Inferior parietal cortex (tissue), 1 donor: ENCODE results near the gene RETN.
"Not testable (repeated sequence)": the region's sequence is repeated elsewhere in the genome, so short reads cannot be mapped to it uniquely, and the experiment has no call there.

Experiments used
- DNase-seq: peaks from one replicate; pipeline ENCODE4 v3.0.0-alpha.2; 2016; ENCODE audit errors: extremely low spot score

The RETN gene

GRCh38 chr19:7637374-7638256 lies 31.2 kb upstream of the RETN start:
- no peak for DNase-seq

DNA sequence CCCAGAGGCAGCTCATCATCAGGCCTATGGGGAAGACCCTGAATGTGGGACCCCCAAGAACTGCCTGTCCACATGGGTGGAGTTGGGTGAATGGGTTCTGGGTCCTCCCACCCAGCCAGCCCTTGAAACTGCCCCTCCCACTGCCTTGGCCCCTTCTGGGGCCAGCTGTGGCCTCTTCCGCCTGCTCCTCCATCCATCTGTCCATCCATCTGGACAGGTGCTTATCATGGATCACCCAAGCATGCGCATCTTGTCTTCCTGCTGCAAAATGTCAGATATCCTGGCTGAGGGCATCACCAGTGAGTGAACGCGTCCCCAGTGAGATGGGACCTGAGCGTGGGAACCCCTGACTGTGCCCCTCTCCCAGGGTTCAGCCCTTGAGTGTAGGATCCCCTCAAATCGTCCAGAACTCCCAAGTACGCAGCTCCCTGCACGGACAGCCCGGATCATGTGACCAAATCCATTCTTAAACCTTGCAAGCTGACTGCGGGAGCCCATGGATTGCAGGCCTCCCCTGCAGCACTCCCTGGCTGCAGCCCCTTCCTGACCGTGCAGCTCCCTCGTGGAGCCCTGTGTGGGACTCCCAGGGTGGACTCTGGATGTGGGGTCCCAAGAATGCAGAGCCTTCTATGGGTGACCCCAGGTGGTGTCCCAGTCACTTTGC lies 29.9 kb upstream of the RETN start:
- DNase-seq, result no peak

GRCh38 chr19:7639863-7640348 lies 28.9 kb upstream of the RETN start:
- no peak for DNase-seq

DNA sequence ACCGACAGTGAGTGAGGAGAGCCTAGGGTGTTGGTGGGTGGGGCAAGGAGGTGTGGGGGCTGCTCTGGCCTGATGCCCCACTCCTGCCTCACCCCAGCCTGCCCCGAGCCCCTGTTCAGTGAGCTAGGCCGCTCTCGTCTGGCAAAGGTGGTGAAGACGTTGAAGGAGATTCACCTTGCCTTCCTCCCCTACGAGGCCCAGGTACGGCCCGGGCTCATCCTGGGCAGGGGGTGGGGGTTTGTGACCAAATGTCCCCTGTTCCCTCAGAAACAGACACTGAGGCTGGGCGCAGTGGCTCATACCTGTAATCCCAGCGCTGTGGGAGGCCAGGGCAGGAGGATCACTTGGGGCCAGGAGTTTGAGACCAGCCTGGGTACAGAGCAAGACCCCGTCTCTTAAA lies 28.0 kb upstream of the RETN start:
- DNase-seq, result no peak

GRCh38 chr19:7641290-7642276 lies 27.3 kb upstream of the RETN start:
- no peak for DNase-seq

DNA sequence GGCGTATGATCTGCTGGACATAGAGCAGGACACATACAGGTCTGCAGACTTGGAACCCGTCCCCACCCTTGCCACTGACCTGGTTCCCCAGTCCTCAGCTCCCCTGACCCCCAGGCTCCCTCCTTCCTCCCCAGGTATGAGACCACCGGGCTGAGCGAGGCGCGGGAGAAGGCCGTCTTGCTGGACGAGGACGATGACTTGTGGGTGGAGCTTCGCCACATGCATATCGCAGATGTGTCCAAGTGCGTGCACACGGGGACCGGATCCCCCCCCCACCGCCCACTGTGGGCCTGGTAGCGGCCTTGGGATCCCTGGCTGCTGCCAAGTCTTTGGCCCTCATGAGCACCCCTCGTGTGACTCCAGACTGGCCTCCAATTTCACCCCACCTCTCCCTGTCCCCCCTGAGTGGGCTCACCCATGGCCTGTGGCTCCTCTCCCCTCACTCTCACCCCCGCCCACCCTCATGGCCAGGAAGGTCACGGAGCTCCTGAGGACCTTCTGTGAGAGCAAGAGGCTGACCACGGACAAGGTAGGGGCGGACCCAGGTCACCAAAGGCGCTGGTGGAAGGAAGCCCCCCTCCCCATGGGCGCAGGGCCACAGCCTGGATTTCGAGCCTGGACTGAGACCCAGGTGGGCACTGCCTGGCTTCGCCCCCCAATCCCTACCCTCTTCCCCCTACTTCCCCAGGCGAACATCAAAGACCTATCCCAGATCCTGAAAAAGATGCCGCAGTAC lies 26.4 kb upstream of the RETN start:
- DNase-seq, result no peak

DNA sequence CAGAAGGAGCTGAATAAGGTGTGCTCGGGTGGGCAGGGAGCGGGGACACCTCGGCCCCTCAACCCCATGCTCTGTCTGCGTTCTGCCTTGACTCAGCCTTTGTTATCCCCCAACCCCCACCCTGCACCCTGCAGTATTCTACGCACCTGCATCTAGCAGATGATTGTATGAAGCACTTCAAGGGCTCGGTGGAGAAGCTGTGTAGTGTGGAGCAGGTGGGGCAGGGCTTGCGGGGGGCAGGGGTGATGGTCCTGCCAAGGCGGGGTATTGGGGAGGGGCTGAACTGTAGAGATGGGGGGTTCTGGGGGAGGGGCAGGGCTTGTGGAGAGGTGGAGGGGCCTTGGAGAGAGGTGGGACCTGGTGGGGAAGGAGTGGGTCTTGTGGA lies 25.8 kb upstream of the RETN start:
- no peak for DNase-seq

GRCh38 chr19:7643629-7644549 lies 25.0 kb upstream of the RETN start:
- not testable (repeated sequence) for DNase-seq

DNA sequence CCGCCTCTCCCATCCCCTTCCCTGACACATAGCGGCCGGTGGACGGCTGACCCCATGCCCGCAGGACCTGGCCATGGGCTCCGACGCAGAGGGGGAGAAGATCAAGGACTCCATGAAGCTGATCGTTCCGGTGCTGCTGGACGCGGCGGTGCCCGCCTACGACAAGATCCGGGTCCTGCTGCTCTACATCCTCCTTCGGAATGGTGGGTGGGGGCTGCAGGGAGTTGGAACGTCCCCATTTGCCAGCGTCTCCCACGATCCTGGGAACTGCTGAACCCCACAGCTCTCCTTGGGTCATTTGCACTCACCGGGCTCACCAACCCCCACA lies 24.3 kb upstream of the RETN start:
- DNase-seq, result no peak

- no peak for DNase-seq
These were observed 23.7 kb upstream of the RETN start for GRCh38 chr19:7645163-7645562.

GRCh38 chr19:7645656-7646425 lies 23.0 kb upstream of the RETN start:
- DNase-seq, result no peak

- no peak for DNase-seq
These were observed 22.5 kb upstream of the RETN start for GRCh38 chr19:7646426-7646700.

DNA sequence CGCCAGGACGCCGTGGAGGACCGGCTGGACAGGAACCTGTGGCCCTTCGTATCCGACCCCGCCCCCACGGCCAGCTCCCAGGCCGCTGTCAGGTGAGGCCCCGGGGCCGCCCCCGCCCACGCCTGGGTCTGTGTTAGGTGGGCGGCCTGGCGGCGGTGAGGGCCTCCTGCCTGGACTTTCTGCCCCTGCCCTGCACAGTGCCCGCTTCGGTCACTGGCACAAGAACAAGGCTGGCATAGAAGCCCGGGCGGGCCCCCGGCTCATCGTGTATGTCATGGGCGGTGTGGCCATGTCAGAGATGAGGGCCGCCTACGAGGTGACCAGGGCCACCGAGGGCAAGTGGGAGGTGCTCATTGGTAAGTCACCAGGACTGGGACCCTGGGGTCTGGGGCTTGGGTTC lies 21.7 kb upstream of the RETN start:
- no peak for DNase-seq

DNA sequence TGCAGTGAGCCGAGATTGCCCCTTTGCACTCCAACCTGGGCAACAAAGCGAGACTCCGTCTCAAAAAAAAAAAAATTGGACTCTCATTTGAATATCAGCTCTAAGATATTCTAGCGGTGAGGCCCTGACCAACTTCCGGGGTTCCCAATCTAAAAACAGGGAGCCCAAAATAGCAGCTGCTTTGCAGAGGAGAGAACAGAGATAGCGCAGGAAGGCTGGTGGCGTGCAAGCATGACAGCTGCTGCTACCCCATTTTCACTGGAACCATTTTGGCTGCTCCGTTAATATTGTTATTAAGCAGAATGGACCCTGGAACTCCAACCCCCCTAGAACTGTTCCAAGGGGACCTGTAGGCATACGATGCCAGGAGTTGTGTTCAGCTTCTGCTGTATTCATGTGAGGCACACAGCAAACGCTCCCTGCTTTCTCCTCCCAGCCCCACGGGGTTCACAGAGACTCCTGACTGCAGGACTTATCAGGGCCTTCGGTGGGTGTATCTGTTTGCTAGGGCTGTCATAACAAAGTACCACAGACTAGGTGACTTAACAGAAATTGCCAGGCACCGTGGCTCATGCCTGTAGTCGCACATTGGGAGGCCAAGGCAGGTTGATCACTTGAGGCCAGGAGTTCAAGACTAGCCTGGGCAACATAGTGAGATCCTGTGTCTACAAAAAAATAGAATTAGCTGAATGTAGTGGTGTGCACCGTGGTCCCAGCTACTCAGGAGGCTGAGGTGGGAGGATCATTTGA lies 20.4 kb upstream of the RETN start:
- no peak for DNase-seq

- no peak for DNase-seq
These were observed 18.7 kb upstream of the RETN start for GRCh38 chr19:7650148-7650547.

- DNase-seq, result peak; percentile 89
These were observed 16.7 kb upstream of the RETN start for GRCh38 chr19:7652061-7652641.

GRCh38 chr19:7654401-7654800 lies 14.4 kb upstream of the RETN start:
- DNase-seq, result no peak

DNA sequence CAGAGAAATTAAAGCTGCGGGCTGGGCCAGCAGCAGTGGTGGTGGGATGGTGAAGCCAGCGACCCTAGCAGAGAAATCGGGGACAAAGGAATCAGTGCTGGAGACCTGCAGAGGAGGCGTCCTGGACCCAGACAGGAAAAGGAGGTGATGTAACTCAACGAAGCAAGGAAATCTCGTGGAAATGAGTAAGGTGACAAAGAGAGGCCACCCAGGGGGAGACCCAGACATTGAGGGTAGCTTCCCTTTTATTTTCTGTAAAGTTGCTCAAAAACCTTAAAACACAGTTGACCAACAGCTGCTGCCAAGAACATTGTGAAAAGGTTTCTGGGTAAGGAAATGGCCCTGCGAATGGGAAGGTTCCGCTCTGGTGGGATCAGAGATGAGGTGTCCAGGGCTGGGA lies 13.3 kb upstream of the RETN start:
- DNase-seq, result no peak
